Inflammatory macrophage (primary cell): Measurements from ENCODE around the gene IMPG2.
A peak's percentile ranks its signal among the peaks of the same experiment; 100 is the strongest.

Experiments used
- DNase-seq, 2 donors: peaks; one replicate each; pipeline ENCODE4 v3.0.0-alpha.2; 2020 to 2022

Gene IMPG2

DNA sequence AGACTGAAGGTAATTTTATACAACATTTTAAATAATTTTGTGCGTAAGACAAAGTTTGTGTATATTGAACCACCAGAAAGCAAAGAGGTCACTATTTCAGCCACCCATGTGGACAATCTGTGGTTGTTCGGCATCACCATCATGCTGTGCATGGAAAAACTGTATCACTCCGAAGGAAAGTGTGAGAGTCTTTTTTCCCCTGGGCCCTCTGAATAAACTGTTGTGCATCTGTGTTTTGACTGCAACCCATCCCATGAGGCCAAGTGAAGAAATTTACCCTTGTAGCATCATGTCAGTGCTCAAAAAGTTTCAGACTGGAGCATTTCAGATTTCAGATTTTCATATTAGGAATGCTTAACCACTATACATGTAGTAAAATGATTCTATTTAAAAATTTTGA is 85.3 kb downstream of the IMPG2 start:
- no peak for DNase-seq

DNA sequence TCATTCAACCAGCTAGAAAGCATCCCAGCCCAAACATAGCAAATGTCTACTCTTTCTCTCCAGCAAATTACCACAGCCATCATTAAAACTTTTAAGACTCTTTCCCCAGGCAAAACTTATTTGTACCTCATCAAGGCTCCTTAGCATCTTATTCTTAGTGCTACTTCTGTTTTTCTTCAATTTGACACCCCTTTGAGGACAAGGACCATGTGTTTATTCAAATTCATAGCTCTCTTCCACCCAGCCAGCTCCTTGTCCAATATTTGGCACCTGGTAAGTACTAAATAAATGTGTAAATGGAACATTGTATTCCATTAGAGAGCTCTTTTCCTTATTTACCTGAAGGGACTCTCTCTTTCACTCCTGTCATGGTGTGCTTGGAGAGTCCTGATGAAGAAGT is 89.8 kb downstream of the IMPG2 start:
- no peak for DNase-seq

DNA sequence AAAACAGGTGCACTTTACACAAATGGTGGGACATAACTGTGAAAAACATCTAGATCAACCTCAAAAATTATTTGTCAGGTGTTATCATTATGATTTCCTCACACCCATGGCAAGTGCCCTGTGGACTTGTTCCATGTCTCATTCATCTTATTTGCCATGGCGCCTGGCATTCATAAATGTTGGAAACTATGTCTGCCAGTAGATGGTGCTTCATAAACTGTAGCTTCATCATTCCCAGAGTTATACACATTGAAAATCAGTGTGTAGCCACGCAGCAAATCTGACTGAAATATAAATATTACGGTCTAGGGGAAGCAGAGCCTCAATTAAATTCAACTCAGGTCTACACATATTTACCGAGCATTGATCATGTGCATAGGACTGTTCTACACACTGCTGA is 90.7 kb downstream of the IMPG2 start:
- DNase-seq = no peak

DNA sequence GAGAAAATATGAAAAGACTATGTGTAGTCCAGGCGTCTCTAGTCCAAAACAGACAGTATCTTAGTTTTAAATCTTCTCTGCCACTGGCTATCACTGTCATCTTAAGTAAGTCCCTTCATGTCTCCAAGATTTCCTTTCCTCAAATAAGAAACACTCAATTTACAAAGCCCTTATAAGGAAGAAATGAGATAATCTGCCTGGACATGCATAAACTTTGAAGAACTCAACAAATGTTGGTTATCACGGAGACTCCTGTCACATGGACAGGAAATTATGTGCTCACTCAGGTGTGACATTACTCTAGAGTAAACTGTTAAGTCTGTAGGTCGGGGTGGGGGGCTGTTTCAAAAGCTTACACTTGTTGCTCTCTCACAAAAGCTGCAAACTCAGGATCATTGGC is 91.9 kb downstream of the IMPG2 start:
- no peak for DNase-seq

DNA sequence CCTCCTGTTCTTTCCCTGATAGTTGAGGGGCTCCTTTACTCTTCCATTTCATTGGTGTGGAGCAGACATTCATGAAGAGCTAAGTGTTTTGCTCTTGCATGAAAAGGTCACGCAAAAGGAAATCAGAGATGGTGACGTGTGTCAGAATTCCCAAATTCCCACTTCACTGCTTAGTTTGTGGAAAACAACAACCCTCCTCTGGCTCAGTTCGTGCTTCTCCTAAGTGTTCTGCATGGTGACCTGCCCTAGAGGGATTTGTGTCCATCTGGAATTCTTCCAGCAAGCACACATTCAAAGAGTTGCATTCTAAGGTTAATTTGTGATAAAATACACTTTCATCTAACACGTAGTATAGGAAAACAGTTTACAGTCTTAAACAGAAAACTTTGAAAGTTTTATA is 95.6 kb downstream of the IMPG2 start:
- DNase-seq = no peak

DNA sequence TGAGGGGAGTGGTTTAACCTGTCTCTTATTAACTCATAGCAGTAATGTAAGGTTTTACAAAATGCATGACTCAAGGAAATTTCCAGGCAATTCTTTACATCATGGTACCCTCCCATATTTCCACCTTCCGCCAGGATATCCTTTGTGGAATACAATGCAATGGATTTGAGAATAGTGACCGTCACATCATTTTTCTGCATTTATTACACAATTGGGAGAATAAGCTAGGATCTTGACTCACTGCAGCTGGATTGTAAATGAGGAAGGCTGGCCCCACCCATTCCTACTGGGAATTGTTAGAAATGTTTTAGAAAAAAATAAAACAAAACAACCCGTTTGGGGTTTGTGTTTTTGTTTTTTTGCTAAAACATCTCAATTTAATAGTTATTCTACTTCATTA is 97.4 kb downstream of the IMPG2 start:
- no peak for DNase-seq

DNA sequence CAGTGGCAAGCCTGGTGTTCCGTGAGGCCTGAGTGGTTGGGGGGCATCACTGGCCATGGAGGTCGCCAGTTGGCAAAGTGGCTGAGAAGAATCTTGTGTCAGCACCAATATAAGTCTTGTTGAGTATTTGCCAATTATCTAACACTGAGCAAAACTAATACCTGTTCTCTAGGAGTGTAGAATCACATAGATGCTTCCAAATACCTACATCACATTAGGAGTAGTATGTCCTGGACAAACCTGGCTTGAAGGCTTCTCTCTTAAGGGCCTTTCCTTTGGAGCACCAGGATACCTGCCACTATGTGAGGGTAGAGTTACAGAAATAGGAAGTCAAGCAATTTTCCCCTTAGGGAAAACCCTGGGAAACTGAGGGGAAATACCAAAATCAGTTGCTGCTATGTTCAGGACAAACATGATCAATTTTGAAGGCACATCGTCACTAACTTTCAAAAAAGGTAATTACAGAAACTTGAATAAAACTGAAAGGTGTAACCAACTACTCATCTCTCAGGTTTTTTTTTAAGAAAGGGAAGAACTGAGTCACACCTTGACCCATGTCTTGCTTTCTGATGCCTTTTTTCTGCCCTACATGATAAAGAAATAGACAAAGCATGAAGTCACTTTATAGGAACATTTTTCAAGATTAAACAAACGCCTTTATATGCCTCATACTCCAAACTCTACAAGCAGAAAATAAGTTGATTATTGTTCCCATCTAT is 100.4 kb downstream of the IMPG2 start:
- DNase-seq = no peak

DNA sequence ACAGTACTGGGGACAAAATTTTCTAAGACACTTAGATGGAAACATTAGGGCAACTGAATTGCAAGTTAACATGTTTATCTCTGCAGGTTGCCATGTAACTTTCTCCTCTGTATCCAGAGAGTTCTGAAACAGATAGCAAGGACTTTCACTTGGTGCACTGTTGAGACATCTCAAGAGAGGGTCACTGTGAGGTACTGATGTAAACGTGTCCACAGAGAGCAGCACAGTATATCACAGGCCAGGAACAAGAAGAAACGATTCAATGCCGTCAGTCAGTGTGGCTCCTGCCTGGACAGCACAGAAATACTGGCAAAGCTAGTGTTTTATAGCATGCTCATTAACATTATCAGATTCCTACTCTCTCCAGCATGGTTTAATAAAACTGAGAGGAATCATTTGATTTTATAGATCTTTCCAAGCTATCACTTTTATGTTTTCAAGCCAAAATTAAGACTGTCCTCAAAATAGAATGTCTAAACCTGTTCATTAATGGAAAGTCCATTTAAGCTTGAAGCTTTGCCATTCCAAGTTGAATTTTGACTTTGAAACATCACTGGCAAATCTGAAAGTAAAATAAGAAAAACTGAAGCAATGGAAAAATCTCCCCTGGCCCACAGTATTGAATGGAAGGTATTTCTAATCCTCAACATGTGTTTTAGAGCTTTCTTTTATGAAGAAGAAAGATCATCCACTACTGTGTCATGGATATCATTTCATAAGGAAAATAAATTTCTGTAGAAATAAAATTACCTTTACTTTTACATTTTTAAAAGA is 102.7 kb downstream of the IMPG2 start:
- no peak for DNase-seq

DNA sequence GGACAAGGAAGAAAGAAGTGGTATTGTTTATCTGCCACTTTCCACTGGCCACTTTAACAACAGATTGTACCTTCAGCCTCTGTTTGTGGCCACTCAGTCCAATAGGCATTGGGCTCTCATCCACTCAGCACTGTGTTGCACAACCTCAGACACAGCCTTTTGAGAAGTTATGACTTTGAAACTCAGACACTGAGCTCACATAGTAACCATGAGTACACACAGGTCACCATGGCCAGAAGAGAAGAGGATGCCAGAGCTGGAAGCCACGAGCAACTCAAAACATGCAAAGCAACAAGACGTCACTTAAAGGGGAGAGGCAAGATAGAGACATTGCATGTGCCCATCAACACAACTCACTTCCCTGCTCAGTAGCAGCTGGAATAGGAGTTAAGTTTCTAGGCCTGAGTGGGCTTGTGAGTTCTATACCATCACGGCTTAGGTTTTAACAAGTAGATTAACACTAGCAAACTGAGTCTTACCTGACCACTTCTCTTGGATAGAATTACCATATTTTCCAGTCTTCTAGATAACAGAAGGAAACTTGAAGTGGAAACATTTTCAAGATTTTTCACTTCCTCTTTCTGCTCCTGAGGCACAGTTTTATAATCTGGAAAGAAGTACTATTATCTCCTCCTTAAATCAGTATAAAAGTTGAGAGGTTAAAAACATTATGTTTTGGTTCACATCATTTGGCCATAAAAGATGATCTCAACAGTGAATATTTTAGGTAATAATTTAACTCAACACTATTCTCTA is 103.5 kb downstream of the IMPG2 start:
- peak; percentile 15 to 27 for DNase-seq

DNA sequence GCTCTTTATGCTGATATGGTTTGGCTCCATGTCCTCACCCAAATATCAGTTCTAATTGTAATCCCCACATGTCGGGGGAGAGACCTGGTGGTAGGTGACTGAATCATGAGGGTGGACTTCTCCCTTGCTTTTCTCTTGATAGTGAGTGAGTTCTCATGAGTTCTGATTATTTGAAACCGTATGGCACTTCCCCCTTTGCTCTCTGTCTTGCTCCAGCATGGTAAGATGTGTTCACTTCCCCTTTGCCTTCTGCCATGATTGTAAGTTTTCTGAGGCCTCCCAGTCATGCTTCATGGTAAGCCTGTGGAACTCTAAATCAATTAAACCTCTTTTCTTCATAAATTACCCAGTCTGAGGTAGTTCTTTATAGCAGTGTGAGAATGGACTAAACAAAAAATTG is 107.6 kb downstream of the IMPG2 start:
- DNase-seq = peak; percentile 48 to 56

DNA sequence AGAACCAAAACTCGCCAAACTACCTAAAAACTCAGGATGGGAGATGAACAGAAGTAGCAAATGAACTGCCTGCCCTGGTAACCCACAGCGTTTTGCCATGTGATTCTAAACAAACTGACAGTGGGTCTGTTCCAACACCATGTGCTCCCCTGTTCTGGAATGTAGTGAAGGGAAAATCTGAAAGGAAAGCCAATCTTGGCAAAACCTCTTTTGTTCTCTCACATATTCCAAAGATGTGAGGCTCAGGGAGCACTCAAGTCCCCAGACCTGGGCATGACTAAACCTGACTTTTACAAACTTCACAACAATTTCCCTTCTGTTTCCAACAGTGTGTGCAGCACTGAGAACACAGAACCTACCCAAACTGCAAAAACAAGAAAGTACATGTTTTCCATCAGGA is 116.1 kb downstream of the IMPG2 start:
- no peak for DNase-seq

DNA sequence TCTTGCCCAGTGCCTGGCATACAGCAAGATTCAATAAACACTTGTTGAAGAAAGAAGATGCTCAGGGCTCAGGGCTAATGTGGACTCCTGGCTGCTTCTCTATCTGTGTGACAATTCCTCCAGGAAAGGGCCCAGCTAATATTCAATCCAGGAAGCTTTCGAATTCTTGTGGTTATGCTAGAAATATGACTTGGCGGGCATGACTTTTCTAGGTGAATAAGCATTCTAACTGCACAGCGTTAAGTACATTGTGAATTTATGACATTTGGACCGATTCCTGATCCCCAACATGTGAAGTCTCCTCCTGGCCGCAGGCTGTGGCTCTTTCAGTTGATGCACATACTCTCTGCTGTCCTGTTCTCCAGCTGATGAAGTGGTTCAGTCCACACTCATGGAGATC is 117.0 kb downstream of the IMPG2 start:
- DNase-seq = no peak

DNA sequence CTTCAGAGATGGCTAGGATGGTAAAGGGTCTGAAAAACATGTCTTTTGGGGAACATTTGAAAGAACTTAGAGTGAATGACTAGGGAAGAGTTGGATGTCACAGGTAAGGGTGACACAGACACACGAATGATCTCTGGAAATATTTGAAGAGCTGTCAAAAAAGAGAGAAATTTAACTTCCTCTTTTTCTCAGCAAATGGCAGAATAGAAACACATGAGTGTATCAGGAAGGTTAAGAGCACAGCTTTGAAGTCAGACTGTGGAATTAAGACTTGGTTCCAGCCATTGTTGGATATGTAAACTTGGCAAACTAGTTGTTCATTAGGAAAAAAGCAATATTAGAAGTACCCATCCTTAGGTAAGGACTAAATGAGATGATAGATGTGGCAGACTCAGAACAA is 117.7 kb downstream of the IMPG2 start:
- DNase-seq = no peak

DNA sequence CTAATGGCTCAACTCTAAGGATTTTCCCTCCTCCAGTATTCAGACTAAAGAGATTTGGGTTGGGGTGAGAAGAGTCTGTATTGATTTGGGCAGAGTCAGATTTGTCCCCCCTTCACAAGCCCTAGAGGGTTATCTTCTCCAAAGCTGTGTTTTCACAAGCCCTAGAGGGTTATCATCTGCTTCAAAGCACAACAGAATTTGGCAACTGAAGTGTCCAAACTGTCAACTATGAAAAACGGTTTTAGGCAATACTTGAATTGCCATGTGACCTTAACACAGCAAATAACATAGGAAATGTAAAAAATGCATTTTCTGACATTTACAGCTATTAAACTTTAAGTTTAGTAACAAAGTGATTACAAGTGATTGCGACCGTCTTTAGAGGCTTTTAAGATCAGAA is 119.9 kb downstream of the IMPG2 start:
- no peak for DNase-seq

DNA sequence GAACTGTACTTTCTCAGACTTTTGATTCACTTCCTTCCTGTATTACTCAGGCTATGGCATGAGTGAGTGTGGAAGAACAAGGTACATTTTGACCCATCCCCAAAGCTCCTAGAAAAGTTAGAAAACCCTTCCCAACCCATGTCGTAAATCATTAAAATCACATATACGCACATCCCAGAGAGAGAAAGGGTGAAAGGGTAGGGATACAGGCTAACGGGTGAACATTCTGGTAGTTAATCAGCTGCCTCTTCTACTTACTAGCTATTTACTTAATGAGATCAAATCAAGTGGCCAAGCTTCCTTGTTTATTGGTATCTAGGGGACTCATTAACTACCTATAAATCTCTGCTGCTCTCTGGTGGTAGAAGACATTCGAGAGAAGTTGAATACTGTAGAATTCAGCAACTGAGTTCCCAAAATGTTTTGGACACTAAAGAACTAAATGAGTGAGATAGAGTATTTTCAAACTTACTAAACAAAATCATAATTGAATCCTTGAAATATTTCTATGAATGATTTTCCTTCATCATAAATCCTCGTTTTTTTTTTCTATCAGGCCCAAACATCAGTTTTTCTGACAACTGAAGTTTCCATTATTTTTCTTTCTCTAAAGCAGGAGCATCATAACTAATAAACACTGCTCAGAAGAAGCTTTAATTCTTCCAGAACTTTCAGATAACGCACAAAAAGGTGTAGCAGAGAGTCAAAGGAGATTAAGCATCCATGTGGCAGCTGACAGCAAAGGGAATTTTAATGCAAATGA is 124.2 kb downstream of the IMPG2 start:
- peak; percentile 30 to 46 for DNase-seq

DNA sequence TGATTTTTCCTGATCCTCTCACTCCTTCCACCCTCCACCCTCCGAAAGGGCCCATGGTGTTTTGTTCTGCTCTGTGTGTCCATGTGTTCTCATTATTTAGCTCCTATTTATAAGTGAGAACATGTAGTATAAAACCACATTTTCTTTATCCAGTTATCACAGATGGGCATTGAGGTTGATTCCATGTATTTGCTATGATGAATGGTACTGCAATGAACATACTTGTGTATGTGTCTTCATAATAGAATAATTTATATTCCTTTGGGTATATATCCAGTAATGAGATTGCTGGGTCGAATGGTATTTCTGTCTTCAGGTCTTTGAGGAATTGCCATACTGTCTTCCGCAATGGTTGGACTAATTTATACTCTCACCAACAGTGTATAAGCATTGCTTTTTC is 126.0 kb downstream of the IMPG2 start:
- no peak for DNase-seq

DNA sequence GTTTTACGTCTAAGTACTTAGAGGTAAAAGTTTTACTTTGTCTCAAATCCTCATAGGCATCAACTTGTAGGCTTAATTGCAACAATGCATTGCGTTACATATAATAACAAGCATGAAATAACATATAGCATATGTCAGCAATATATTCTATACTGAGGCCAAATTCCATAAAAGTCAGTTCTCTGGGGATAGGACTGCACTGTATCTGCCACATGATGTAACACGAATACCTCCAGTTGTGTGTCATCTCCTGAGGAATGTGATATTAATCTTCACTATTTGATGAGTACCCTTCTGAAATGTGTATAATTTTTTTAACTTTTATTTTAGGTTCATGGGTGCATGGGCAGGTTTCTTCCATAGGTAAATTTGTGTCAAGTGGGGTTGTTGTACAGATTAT is 126.4 kb downstream of the IMPG2 start:
- no peak for DNase-seq

DNA sequence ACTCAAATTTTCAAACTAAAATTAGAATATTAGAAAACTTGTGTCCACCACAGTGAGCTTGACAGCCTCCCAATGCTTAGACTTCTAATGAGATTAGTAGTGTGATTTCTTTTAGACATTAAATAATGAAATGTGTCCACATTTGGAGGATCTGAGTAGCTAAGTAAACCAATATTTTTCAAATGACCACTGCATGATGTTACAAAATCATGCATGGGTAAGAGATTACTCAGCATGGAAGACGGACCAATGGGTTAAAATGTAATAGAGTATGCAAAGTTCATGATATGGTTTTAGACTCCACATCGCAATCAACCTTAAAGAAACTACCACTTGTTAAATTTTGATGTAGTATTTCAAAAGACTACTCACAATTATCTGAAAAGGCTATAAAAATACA is 130.6 kb downstream of the IMPG2 start:
- DNase-seq = no peak

DNA sequence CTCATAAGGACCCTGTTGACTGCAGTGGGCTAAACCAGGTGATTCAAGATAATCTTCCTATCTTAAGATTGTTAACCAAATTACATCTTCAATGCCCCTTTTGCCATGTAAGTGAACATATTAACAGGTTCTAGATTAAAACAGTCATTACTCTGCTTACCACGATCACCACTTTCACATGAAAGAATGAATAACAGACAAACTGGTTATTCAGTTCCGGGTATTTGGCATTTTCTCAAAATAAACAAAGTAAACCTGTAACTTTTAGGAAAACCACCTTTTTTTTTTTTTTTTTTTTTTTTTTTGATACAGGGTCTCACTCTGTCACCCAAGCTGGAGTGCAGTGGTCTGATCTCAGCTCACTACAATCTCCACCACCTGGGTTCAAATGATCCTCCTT is 131.2 kb downstream of the IMPG2 start:
- DNase-seq = no peak

DNA sequence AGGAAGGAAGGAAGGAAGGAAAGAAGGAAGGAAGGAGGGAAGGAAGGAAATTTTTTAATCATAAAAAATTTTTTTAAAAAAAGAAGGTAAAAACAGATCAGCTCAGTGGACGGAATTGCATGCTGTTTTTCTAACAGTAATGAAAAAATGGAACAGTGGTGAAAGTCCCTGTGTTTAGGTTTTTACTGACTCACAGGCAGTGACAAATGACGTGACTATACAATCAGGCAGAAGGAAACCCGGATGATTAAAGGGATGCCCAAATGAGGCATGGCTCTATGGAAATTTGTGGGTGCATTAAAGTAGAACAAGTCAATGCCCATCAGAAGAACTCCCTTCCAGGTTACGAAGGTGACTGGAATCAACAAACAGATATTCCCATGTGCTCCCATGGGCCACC is 135.0 kb downstream of the IMPG2 start:
- no peak for DNase-seq

DNA sequence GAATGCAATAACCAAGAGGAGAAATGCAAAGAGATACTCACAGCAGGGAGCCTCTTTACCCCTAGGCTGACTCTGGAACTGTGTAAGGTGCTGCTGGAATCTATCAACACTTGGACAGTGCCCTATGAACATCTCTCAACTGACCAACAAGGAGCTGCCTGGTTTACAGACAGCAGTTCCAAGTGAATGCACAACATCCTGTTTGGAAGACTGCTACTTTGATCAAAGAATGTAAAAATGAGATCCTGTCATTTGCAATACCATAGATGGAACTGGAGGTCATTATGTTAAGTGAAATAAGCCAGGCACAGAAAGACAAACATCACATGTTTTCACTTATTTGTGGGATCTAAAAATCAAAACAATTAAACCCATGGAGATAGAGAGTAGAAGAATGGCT is 136.3 kb downstream of the IMPG2 start:
- DNase-seq = no peak

DNA sequence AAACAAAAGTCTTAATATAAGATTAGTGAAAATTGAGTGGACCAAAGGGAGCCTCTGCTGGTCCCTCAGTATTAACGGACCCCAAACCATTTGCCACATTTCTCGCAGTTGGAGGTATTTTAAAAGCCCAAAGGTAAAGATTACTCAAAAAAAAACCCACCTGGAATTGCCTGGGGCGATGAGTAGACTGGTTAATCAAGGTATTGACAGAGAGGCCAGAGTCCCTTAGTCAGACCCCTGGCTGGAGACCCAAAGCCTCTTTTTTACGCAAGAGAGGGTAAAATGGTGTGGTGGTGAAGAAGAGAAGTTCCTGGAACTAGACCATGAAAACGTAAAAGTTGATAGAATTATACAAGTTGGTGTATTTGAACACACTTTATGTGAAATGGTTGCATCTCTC is 137.2 kb downstream of the IMPG2 start:
- no peak for DNase-seq

DNA sequence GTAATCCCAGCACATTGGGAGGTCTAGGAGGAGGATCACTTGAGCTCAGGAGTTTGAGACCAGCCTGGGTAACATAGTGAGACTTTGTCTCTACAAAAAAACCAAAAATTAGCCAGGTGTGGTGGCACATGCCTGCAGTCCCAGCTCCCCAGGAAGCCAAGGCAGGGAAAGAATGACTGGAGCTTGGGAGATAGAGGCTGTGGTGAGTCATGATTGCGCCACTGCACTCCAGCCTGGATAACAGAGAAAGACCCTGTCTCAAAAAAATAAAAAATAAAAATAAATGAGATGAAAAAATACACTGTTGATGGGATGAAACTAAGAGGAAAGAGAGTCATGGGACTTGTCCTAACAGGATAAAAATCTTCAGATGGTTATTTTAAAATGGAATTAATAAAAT is 137.6 kb downstream of the IMPG2 start:
- no peak for DNase-seq
